Smooth muscle cell (in vitro differentiated cells): ENCODE measurements around the gene COL23A1. TPM values are rescaled to one million over a fixed set of nuclear protein-coding genes. Genes with fewer than 3 reads are reported as not detected.

Source experiments
- DNase-seq: peaks from one replicate; lab custom pipeline; 2025; ENCODE audit not compliant: unreplicated experiment; lab: John Stamatoyannopoulos, UW
- H2AFZ ChIP-seq: fragments of 200-600 bp; sonication (generic); 2 replicates; pipeline ENCODE4 v1.6.0; 2016; ENCODE audit warnings: antibody characterized with exemption, low read depth, mild to moderate bottlenecking
- H3F3A ChIP-seq: fragments of 200-600 bp; sonication (generic); 2 replicates; pipeline ENCODE4 v1.6.0; 2017; ENCODE audit warnings: antibody characterized with exemption, low read depth
- H3K27ac ChIP-seq: fragments of 200-600 bp; sonication (generic); 2 replicates; pipeline ENCODE4 v1.5.1; 2016; ENCODE audit warnings: low read depth, mild to moderate bottlenecking
- H3K27me3 ChIP-seq: fragments of 200-600 bp; sonication (generic); 2 replicates; pipeline ENCODE4 v1.6.1; 2016; ENCODE audit warnings: low read depth, mild to moderate bottlenecking
- H3K36me3 ChIP-seq: fragments of 200-600 bp; sonication (generic); 2 replicates; pipeline ENCODE4 v1.5.1; 2016; ENCODE audit warnings: low read depth
- H3K4me1 ChIP-seq: fragments of 200-600 bp; sonication (generic); 2 replicates; pipeline ENCODE4 v1.5.1; 2016; ENCODE audit warnings: low read depth
- H3K4me2 ChIP-seq: fragments of 200-600 bp; sonication (generic); 2 replicates; pipeline ENCODE4 v1.6.0; 2016; ENCODE audit warnings: mild to moderate bottlenecking
- H3K4me3 ChIP-seq: fragments of 200-600 bp; sonication (generic); 2 replicates; pipeline ENCODE4 v1.5.1; 2016; ENCODE audit warnings: mild to moderate bottlenecking
- H3K79me2 ChIP-seq: fragments of 200-600 bp; sonication (generic); 2 replicates; pipeline ENCODE4 v1.6.0; 2016; ENCODE audit warnings: low read depth, mild to moderate bottlenecking
- H3K9ac ChIP-seq: fragments of 200-600 bp; sonication (generic); 2 replicates; pipeline ENCODE4 v1.6.0; 2016; ENCODE audit warnings: low read depth
- H3K9me3 ChIP-seq: fragments of 200-600 bp; sonication (generic); replicated peaks from 2 replicates; pipeline ENCODE4 v1.5.1; 2016; ENCODE audit warnings: low read depth
- H4K20me1 ChIP-seq: fragments of 200-600 bp; sonication (generic); 2 replicates; pipeline ENCODE4 v1.6.0; 2016; ENCODE audit warnings: low read depth
- CTCF ChIP-seq: fragments of 200-600 bp; sonication (generic); IDR thresholded peaks from 2 replicates; pipeline ENCODE4 v1.5.1; 2017; ENCODE audit warnings: borderline replicate concordance, mild to moderate bottlenecking, antibody characterized with exemption; ENCODE audit not compliant: insufficient read depth, poor library complexity, severe bottlenecking
- WGBS: methylation state at CpG from one replicate; pipeline ENCODE4 v1.1.7; 2016; ENCODE audit warnings: low lambda C conversion rate; 5-methylcytosine and 5-hydroxymethylcytosine counted together
- polyA plus RNA-seq: library from polyadenylated mRNA; unstranded; fragments of >200 nt; fragmentation: Nextera tagmentation; extraction: Ambion mirVana; gene quantifications from 2 replicates; pipeline ENCODE4 v1.2.1, GENCODE V29; 2016
- total RNA-seq: library from RNA; depleted of rRNA; stranded (reverse); fragments of >200 nt; gene quantifications from 2 replicates; pipeline ENCODE4 v1.2.3, GENCODE V29; 2014

Gene COL23A1
- total and polyA plus RNA-seq, 2 experiments from 2014 or later: 5.3 to 27.4 TPM

GRCh38 chr5:178396796-178397720 is 193.1 kb downstream of the COL23A1 start:
- no peak for TF ChIP-seq CTCF
- Histone ChIP-seq H3F3A (no peaks in the 10 kb centered on the region), H2AFZ (no peak overlapping the region), H3K36me3 (no peaks in the 10 kb centered on the region), H3K4me1 (peaks cover 4% of the 10 kb centered on the region), H3K27me3 (no peaks in the 10 kb centered on the region), H3K79me2 (no peaks in the 10 kb centered on the region), H3K4me3 (no peak overlapping the region), H3K4me2 (no peak overlapping the region), H3K9ac (no peak overlapping the region), H3K27ac (no peak overlapping the region), H4K20me1 (no peaks in the 10 kb centered on the region), H3K9me3 (no peaks in the 10 kb centered on the region)
- 91% methylated on average over 32 of the region's 33 CpGs for WGBS
- DNase-seq: no peak

- no peak overlapping the region for H3K4me2 ChIP-seq
- WGBS: 94% methylated on average over 3 of the region's 3 CpGs
- TF ChIP-seq CTCF: no peak
These were observed 196.1 kb downstream of the COL23A1 start for GRCh38 chr5:178394074-178394473.

GRCh38 chr5:178392931-178393394 is 197.2 kb downstream of the COL23A1 start:
- H3K4me1 ChIP-seq: peaks cover 4% of the 10 kb centered on the region
- no peak overlapping the region for H2AFZ ChIP-seq
- no peak for DNase-seq
- WGBS: 86% methylated on average over 11 of the region's 11 CpGs
- no peaks in the 10 kb centered on the region for H4K20me1 ChIP-seq
- H3K4me3 ChIP-seq: no peak overlapping the region
- no peaks in the 10 kb centered on the region for H3F3A ChIP-seq
- H3K4me2 ChIP-seq: no peak overlapping the region
- no peaks in the 10 kb centered on the region for H3K36me3 ChIP-seq
- H3K27ac ChIP-seq: no peak overlapping the region
- H3K27me3 ChIP-seq: no peaks in the 10 kb centered on the region
- no peak for TF ChIP-seq CTCF
- no peaks in the 10 kb centered on the region for H3K79me2 ChIP-seq
- no peak overlapping the region for H3K9ac ChIP-seq
- no peaks in the 10 kb centered on the region for H3K9me3 ChIP-seq

More at GRCh38 chr5:178394074-178394473, 196.1 kb downstream of the COL23A1 start:
- no peak overlapping the region for H3K9ac ChIP-seq
- H3K36me3 ChIP-seq: no peaks in the 10 kb centered on the region
- no peaks in the 10 kb centered on the region for H4K20me1 ChIP-seq
- no peaks in the 10 kb centered on the region for H3K27me3 ChIP-seq
- H3F3A ChIP-seq: no peaks in the 10 kb centered on the region
- no peak for DNase-seq
- H3K9me3 ChIP-seq: no peaks in the 10 kb centered on the region
- no peak overlapping the region for H3K4me3 ChIP-seq
- no peak overlapping the region for H3K27ac ChIP-seq
- no peaks in the 10 kb centered on the region for H3K79me2 ChIP-seq
- H2AFZ ChIP-seq: no peak overlapping the region
- peaks cover 4% of the 10 kb centered on the region for H3K4me1 ChIP-seq
